Stimulated activated CD8-positive, alpha-beta memory T cell treated with anti-CD3 and anti-CD28 coated beads, Interleukin-15, amount 100 ng/mL, for 48 hours (primary cell): ENCODE results near the gene C1orf53.
A peak's percentile ranks its signal among the peaks of the same experiment; 100 is the strongest.
"Not testable (repeated sequence)": the region's sequence is repeated elsewhere in the genome, so short reads cannot be mapped to it uniquely, and the experiment has no call there.

ENCODE experiments used
- DNase-seq, 2 donors: peaks; one replicate each; pipeline ENCODE4 v3.0.0-alpha.2; 2020; ENCODE audit warnings: low read depth in 2 of 2

C1orf53 gene

GRCh38 chr1:197902454-197903195 lies at the start of gene C1orf53:
C1orf53 (plus strand) TSS chr1:197902630; CDS start chr1:197902650, 20 bp downstream.
- DNase-seq: peak; percentile 77

GRCh38 chr1:197855751-197856150 lies 46.7 kb upstream of the C1orf53 start:
- DNase-seq: not testable (repeated sequence)

GRCh38 chr1:197857477-197857876 lies 45.0 kb upstream of the C1orf53 start:
- DNase-seq: no peak

GRCh38 chr1:197859024-197859423 lies 43.4 kb upstream of the C1orf53 start:
- no peak for DNase-seq

- no peak for DNase-seq
These were observed 40.2 kb upstream of the C1orf53 start for GRCh38 chr1:197862221-197862620.

GRCh38 chr1:197862671-197863070 lies 39.8 kb upstream of the C1orf53 start:
- no peak for DNase-seq

- no peak for DNase-seq
These were observed 36.6 kb upstream of the C1orf53 start for GRCh38 chr1:197865809-197866208.

GRCh38 chr1:197868751-197869489 lies 33.5 kb upstream of the C1orf53 start:
- DNase-seq: peak in 1 of 2 donors; percentile 4

GRCh38 chr1:197869490-197870077 lies 32.8 kb upstream of the C1orf53 start:
- DNase-seq: no peak

GRCh38 chr1:197876894-197877293 lies 25.5 kb upstream of the C1orf53 start:
- no peak for DNase-seq

GRCh38 chr1:197880385-197880784 lies 22.0 kb upstream of the C1orf53 start:
- DNase-seq: not testable (repeated sequence)

- not testable (repeated sequence) for DNase-seq
These were observed 20.2 kb upstream of the C1orf53 start for GRCh38 chr1:197882241-197882640.

- DNase-seq: no peak
These were observed 18.3 kb upstream of the C1orf53 start for GRCh38 chr1:197884173-197884572.

- no peak for DNase-seq
These were observed 11.5 kb upstream of the C1orf53 start for GRCh38 chr1:197890936-197891335.

GRCh38 chr1:197892684-197893083 lies 9.7 kb upstream of the C1orf53 start:
- no peak for DNase-seq

GRCh38 chr1:197896301-197896700 lies 6.1 kb upstream of the C1orf53 start:
- no peak for DNase-seq

GRCh38 chr1:197899037-197899436 lies 3.4 kb upstream of the C1orf53 start:
- DNase-seq: no peak

GRCh38 chr1:197902131-197902453 lies 338 bp upstream of the C1orf53 start:
- no peak for DNase-seq

- DNase-seq: no peak
These were observed 725 bp downstream of the C1orf53 start for GRCh38 chr1:197903196-197903514.

- no peak for DNase-seq
These were observed 1.8 kb downstream of the C1orf53 start for GRCh38 chr1:197904126-197904787.

GRCh38 chr1:197905699-197906351 lies 3.4 kb downstream of the C1orf53 start:
- DNase-seq: no peak
